Neural crest cell (in vitro differentiated cells): ENCODE results near the gene INCENP. TPM values are rescaled to one million over a fixed set of nuclear protein-coding genes. Genes with fewer than 3 reads are reported as not detected.

Experiments used
- DNase-seq: peaks from one replicate; pipeline ENCODE4 v3.0.0; 2021; ENCODE audit warnings: low read depth, mixed read lengths, low spot score
- H3K27ac Mint-ChIP-seq: one replicate; pipeline ENCODE4 v1.8.0; 2021; ENCODE audit warnings: mild to moderate bottlenecking, mixed read lengths; ENCODE audit not compliant: unreplicated experiment
- H3K27me3 Mint-ChIP-seq: 2 replicates; pipeline ENCODE4 v1.8.0; 2021; ENCODE audit warnings: low read depth, mild to moderate bottlenecking, mixed read lengths
- H3K36me3 Mint-ChIP-seq: 2 replicates; pipeline ENCODE4 v1.8.0; 2021; ENCODE audit warnings: low read depth, mild to moderate bottlenecking, mixed read lengths
- H3K4me1 Mint-ChIP-seq: 2 replicates; pipeline ENCODE4 v1.8.0; 2021; ENCODE audit warnings: mixed read lengths
- H3K4me3 Mint-ChIP-seq: one replicate; pipeline ENCODE4 v1.8.0; 2021; ENCODE audit warnings: mild to moderate bottlenecking, mixed read lengths
- H3K9me3 Mint-ChIP-seq: 2 replicates; pipeline ENCODE4 v1.8.0; 2021; ENCODE audit warnings: mixed read lengths
- CTCF ChIP-seq: fragments of 200-600 bp; sonication (generic); conservative IDR thresholded peaks from 2 replicates; pipeline ENCODE4 v1.5.0; 2021; ENCODE audit warnings: antibody characterized with exemption, mild to moderate bottlenecking
- total RNA-seq: library from RNA; stranded (reverse); gene quantifications from 2 replicates; pipeline ENCODE4 v1.2.1, GENCODE V29; 2021

Gene INCENP
- total RNA-seq, 1 donor from 2014 or later, result 162 TPM

GRCh38 chr11:62139526-62140303 is 15.9 kb downstream of the INCENP start:
- no peak for DNase-seq
- Mint-ChIP-seq H3K27ac (no peak overlapping the region), H3K27me3 (no peaks in the 10 kb centered on the region), H3K4me1 (no peaks in the 10 kb centered on the region), H3K9me3 (no peaks in the 10 kb centered on the region), H3K4me3 (no peak overlapping the region), H3K36me3 (no peaks in the 10 kb centered on the region)
- no peak for TF ChIP-seq CTCF

- no peaks in the 10 kb centered on the region for H3K36me3 Mint-ChIP-seq
- no peaks in the 10 kb centered on the region for H3K27me3 Mint-ChIP-seq
- H3K27ac Mint-ChIP-seq, result no peak overlapping the region
- no peak for DNase-seq
- no peak for TF ChIP-seq CTCF
- H3K4me3 Mint-ChIP-seq, result no peak overlapping the region
- H3K4me1 Mint-ChIP-seq, result no peaks in the 10 kb centered on the region
- no peaks in the 10 kb centered on the region for H3K9me3 Mint-ChIP-seq
These were observed 16.7 kb downstream of the INCENP start for GRCh38 chr11:62140304-62141110.

GRCh38 chr11:62141111-62142042 is 17.6 kb downstream of the INCENP start:
- Mint-ChIP-seq H3K27me3 (no peaks in the 10 kb centered on the region), H3K9me3 (no peaks in the 10 kb centered on the region), H3K4me1 (no peaks in the 10 kb centered on the region), H3K27ac (no peak overlapping the region), H3K4me3 (no peak overlapping the region), H3K36me3 (peaks cover 1% of the 10 kb centered on the region)
- TF ChIP-seq CTCF, result no peak
- no peak for DNase-seq

GRCh38 chr11:62142043-62142375 is 18.2 kb downstream of the INCENP start:
- no peaks in the 10 kb centered on the region for H3K27me3 Mint-ChIP-seq
- H3K36me3 Mint-ChIP-seq, result peaks cover 4% of the 10 kb centered on the region
- H3K4me3 Mint-ChIP-seq, result no peak overlapping the region
- TF ChIP-seq CTCF, result no peak
- H3K9me3 Mint-ChIP-seq, result no peaks in the 10 kb centered on the region
- no peak for DNase-seq
- H3K27ac Mint-ChIP-seq, result no peak overlapping the region
- H3K4me1 Mint-ChIP-seq, result no peaks in the 10 kb centered on the region

GRCh38 chr11:62142921-62143320 is 19.1 kb downstream of the INCENP start:
- no peak overlapping the region for H3K4me3 Mint-ChIP-seq
- H3K27ac Mint-ChIP-seq, result no peak overlapping the region
- no peaks in the 10 kb centered on the region for H3K4me1 Mint-ChIP-seq
- H3K9me3 Mint-ChIP-seq, result no peaks in the 10 kb centered on the region
- no peak for DNase-seq
- H3K36me3 Mint-ChIP-seq, result peaks cover 11% of the 10 kb centered on the region
- H3K27me3 Mint-ChIP-seq, result no peaks in the 10 kb centered on the region
- TF ChIP-seq CTCF, result no peak
